ENCODE data around the gene CLEC2B. TPM values are rescaled to one million over a fixed set of nuclear protein-coding genes. Genes with fewer than 3 reads are reported as not detected.

CLEC2B gene
- total RNA-seq (1 to 10 TPM; 3.1 to 3.2 TPM), polyA plus RNA-seq (1 to 10 TPM; 2.9 to 4.2 TPM)

- DNase-seq (ENCODE audit: low spot score) = no peak
- 2% methylated on average over 11 of the region's 11 CpGs for WGBS
- TF ChIP-seq YY1 (IDR thresholded peaks at IDR 0.05) (peak; percentile 47), MAX (IDR thresholded peaks at IDR 0.05) (peak; percentile 21), GABPA (IDR thresholded peaks at IDR 0.05 in 1 of 2, conservative IDR thresholded peaks at IDR 0.05 in 1 of 2) (no peak), HNF4G (IDR thresholded peaks at IDR 0.05) (no peak), SP1 (IDR thresholded peaks at IDR 0.05) (peak; percentile 21), ATF3 (IDR thresholded peaks at IDR 0.05) (peak; percentile 44), TAF1 (conservative IDR thresholded peaks at IDR 0.05) (peak; percentile 73), RXRA (IDR thresholded peaks at IDR 0.05) (peak in 1 of 2 donors; percentile 15), CTCF (IDR thresholded peaks at IDR 0.05; ENCODE audit: low read depth, low read length, missing input control) (no peak), REST (IDR thresholded peaks at IDR 0.05) (peak; percentile 11), JUND (IDR thresholded peaks at IDR 0.05) (peak; percentile 60 to 80)
These were observed at the start of gene CLEC2B for GRCh38 chr12:9869307-9870161. CLEC2B (minus strand) TSS chr12:9869354.

GRCh38 chr12:9911708-9912107, 42.6 kb upstream of the CLEC2B start:
- no peak overlapping the region for H3K4me3 ChIP-seq (ENCODE audit: low read depth in 1 of 3, low read length in 3 of 3)
- H3K9ac ChIP-seq (ENCODE audit: low read depth in 1 of 2, low read length in 2 of 2) = no peak overlapping the region
- no peak for TF ChIP-seq MAX (IDR thresholded peaks at IDR 0.05)
- H3K27ac ChIP-seq (ENCODE audit: low read depth in 1 of 2, low read length in 2 of 2) = no peak overlapping the region
- H3K36me3 ChIP-seq (ENCODE audit: control insufficient read depth in 4 of 4, insufficient read depth in 3 of 4, low read depth in 1 of 4, low read length in 3 of 4) = no peaks in the 10 kb centered on the region
- peaks cover 6 to 18% (median 9%) of the 10 kb centered on the region in 4 donors for H3K9me3 ChIP-seq (ENCODE audit: control insufficient read depth in 4 of 4, low read length in 3 of 4)
- H3K27me3 ChIP-seq (ENCODE audit: control insufficient read depth in 4 of 4, insufficient read depth in 4 of 4, low read length in 3 of 4) = no peaks in the 10 kb centered on the region
- no peaks in the 10 kb centered on the region for H3K4me1 ChIP-seq (ENCODE audit: control insufficient read depth in 4 of 4, insufficient read depth in 4 of 4, low read length in 3 of 4)
- no peak for DNase-seq (ENCODE audit: low spot score)

More at GRCh38 chr12:9869307-9870161, at the start of gene CLEC2B:
- H3K9ac ChIP-seq (ENCODE audit: low read depth in 1 of 2, low read length in 2 of 2) = peak within 1 kb of the TSS; percentile 79 to 97
- no peaks in the 10 kb centered on the region for H3K36me3 ChIP-seq (ENCODE audit: control insufficient read depth in 4 of 4, insufficient read depth in 3 of 4, low read depth in 1 of 4, low read length in 3 of 4)
- no peaks in the 10 kb centered on the region for H3K9me3 ChIP-seq (ENCODE audit: control insufficient read depth in 4 of 4, low read length in 3 of 4)
- H3K27me3 ChIP-seq (ENCODE audit: control insufficient read depth in 4 of 4, insufficient read depth in 4 of 4, low read length in 3 of 4) = no peaks in the 10 kb centered on the region
- H3K4me3 ChIP-seq (ENCODE audit: low read depth in 1 of 3, low read length in 3 of 3) = peak within 1 kb of the TSS; percentile 60 to 67 (median 63)
- peak within 1 kb of the TSS; percentile 89 for H3K27ac ChIP-seq (ENCODE audit: low read depth in 1 of 2, low read length in 2 of 2)
- H3K4me1 ChIP-seq (ENCODE audit: control insufficient read depth in 4 of 4, insufficient read depth in 4 of 4, low read length in 3 of 4) = peaks cover 0 to 3% (median 2%) of the 10 kb centered on the region in 4 donors
